Hematopoietic multipotent progenitor cell treated with erythropoietin and hydrocortisone succinate and interleukin-3 and kit ligand, for 8 days (in vitro differentiated cells): Measurements from ENCODE around the gene MAGI2.

Experiments
- DNase-seq: peaks from one replicate; pipeline ENCODE4 v3.0.0-alpha.2; 2015

The MAGI2 gene

GRCh38 chr7:78151229-78151628, 1302.2 kb downstream of the MAGI2 start:
- no peak for DNase-seq

- no peak for DNase-seq
Measured at GRCh38 chr7:78149787-78150186, 1303.7 kb downstream of the MAGI2 start.

DNA sequence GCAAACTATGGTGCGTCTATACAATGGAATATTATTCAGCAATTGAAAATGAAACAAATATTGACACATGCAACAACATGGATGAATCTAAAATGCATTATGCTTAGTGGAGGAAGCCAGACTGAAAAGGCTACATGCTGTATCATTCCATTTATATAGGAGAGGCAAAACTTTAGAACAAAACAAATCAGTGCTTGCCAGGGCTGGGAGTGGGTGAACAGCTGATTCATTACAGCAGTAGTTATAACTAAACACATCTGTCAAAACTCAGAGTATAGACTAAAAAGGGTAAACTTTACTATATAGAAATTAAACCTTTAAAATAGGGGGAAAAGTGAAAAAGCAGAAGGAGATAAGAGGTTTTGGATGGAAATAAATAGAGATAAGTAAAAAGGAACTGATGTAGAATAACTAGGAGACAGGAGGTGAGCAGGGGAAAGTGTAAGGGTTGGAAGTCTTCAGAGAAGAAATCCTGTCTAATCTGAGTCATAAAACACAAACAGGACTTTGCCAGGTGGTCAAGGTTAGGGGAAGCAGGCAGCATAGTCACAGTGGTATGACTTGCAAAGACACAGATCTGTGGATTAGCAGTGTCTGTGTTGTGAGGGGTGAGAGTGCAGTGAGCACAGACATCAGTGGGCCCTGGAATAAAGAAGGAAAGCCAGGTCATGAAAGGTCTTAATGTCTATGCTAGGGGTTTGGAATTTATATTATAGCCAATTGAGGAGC, 1305.1 kb downstream of the MAGI2 start:
- DNase-seq = no peak

- DNase-seq = no peak
Measured at GRCh38 chr7:78146546-78146945, 1306.9 kb downstream of the MAGI2 start.

- DNase-seq = no peak
Measured at GRCh38 chr7:78143661-78144060, 1309.8 kb downstream of the MAGI2 start.

GRCh38 chr7:78141522-78142281, 1311.8 kb downstream of the MAGI2 start:
- DNase-seq = no peak

DNA sequence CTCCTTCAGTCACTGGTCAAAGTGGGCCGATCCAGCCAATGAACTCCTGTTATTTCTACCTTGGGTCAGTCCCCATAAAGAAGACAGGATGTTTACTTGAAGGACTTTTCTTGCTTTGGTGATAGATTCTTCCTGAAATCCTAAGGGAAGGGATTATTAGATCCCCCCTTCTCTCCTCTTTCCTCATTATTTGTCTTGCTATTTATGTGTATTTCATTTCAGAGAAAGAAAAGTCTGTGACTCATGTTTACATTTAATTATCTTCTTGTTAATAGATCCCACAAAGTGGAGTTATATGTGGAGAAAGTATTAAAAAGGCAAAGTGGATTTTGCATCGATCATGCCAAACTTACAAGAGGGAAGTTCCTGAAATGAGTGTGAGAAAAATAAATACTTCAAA, 1313.4 kb downstream of the MAGI2 start:
- DNase-seq = no peak

DNA sequence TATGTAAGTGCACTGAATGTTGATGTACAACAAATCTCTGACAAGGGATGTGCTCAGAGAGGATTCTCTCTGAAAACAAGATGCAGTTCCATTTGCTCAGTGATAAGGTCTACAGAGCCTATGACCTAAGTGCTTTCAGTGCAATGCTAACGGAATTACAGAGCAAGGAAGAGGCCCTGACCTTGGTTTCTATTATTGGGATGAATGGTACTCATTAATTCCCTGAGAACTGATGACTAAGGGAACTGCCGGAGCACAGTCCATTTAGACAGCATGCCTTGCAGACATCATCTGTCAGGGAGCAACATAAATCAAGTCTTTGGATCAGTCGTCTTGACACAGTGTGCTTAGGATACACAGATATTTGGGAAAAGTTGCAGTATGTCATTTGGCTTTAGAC, 1314.1 kb downstream of the MAGI2 start:
- no peak for DNase-seq

GRCh38 chr7:78134774-78135173, 1318.7 kb downstream of the MAGI2 start:
- DNase-seq = no peak

DNA sequence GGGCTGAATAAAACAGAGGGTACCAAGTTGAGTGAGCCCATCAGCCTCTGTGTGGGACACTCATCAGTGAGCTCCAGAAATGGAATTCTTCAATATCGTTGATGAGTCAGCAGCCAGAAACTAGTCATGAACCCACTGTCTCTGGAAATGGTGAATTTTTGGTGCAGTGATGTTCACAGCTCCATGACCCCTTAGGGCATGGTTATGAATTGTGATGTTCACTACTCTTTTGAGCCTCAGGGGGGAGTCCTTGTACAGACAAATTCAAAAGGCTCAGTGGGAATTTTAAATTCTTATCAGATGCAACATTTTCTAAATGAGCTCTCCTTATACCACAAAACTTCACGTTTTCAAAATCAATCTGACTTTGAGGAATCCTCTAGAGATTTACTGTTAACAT, 1319.2 kb downstream of the MAGI2 start:
- peak; percentile 24 for DNase-seq

DNA sequence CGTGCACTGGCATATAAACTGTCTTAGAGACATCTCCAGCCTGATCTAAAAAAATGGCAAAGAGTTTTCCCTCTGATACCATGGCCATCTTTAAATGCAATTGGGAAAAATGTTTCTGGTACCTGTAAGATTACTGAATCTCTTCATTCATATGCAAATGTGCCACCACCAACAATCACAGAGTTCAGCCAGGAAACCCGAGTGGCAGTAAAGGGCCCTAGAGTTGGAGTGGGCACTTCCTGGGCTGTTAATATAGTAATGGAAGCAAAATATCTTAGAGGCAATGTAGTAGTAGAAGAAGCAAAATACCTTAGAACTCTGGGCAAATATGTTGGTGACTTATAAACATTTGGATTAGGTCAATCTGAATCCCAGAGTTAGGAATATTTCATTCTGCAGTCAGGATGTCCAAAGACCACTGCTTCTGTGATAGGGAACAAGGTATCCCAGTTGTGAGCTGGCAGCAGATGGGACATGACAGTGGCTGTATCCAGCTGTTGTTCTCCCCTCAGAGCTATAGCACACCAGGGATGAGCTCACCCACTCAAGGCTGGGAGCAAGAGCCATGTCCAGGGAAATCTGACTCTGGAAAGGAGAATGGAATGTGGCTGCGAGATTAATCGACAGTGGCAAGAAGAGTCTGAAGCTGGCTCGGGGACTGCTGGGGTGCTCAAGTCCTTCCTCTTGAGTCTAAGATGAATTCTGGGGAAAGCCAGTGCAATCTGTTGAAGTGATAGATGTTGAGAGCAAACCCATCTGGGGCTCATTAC, 1322.8 kb downstream of the MAGI2 start:
- DNase-seq = no peak

GRCh38 chr7:78129865-78130264, 1323.6 kb downstream of the MAGI2 start:
- DNase-seq = no peak

GRCh38 chr7:78127009-78127408, 1326.5 kb downstream of the MAGI2 start:
- DNase-seq = no peak

GRCh38 chr7:78125884-78126283, 1327.6 kb downstream of the MAGI2 start:
- no peak for DNase-seq

- DNase-seq = no peak
Measured at GRCh38 chr7:78124216-78124615, 1329.3 kb downstream of the MAGI2 start.

DNA sequence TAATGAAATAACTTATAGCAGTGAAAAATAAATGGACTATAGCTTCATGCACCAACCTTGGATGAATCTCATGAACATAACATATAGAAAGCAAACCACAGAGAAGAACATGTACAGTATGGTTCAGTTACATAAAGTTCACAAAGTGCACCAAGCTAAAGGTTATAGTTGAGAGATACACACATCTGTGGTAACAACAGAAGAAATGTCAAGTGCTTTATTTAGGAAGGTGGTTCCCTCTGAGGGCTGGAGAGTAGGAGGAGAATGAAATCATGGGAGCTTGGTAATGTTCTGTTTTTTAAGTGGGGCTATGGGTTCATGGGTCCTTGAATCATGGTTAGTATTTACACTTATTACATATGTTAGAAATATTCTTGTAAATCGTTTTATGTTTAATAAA, 1331.6 kb downstream of the MAGI2 start:
- no peak for DNase-seq

GRCh38 chr7:78118470-78118869, 1335.0 kb downstream of the MAGI2 start:
- no peak for DNase-seq

GRCh38 chr7:78115876-78116275, 1337.6 kb downstream of the MAGI2 start:
- no peak for DNase-seq

DNA sequence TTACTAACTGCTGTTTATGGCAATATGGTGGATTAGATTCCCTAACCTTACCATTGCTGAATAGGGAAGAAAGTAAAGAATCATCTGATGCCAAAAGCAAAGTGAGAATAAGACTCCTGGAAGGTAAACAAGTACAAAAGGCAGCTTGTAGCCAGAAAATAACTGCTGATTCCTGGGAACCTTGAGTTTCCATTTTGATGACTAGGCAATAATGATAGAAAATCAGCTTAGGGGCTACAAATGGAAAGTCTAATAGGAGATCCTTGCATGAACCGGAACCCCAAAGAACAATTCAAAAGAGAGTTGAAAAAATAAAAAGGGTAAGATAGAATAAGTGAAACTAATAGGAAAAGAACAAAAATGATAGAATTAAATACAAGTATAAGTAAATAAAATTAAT, 1338.5 kb downstream of the MAGI2 start:
- no peak for DNase-seq

DNA sequence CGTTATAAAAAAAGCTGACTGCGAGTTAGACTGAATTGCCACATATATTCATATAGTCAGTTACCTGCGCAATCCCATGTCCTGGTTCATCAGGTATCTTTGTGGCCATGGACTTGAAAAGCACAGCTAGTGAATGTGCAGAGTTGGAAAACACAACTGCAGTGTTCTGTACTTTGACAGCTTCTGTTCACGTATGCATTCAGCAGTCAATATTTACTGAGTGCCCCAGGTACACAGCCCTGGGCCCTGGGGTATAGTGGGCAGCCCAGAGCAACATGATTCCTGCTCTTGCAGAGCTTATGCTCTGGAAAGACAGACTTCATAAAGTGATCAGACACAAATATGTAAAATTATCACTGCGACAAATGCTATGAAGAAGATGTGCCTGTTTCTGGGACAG, 1341.0 kb downstream of the MAGI2 start:
- DNase-seq = no peak

DNA sequence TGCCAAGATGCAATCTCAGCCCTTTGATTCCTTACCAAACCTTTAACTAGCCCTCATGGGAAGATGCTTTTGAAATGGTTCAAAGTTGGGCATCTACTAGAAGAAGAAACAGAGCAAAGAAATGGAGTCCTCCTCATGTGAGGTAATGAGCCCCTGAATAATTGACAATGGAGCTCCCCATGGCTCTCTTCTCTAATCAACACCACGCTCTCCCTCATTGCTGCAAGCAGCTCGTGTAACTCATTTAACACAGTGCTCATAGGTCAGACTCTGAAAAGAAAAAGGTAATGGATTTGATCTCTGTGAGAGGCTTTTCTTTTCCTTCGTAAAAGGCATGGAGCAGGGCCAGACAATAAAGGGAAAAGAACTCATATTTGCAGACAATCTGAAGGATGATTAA, 1342.1 kb downstream of the MAGI2 start:
- no peak for DNase-seq

DNA sequence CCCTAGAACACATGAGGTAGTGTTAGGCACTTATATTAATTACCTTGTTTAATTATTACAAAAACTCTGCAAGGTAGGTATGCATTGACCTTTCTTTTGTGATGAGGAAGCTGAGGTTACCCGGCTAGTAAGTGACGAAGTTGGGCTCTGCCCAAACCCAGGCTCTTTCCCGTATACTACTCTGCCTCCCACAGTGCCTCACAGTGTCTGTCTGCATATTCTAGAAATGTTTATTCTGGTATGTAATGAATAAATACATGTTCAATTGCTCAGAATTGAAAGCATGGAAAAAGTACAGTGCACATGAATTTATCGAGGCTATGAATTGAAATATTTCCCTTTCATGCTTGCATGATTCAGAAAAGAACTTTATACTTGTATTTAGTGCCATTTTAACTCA, 1350.0 kb downstream of the MAGI2 start:
- DNase-seq = no peak

GRCh38 chr7:78101076-78101475, 1352.4 kb downstream of the MAGI2 start:
- DNase-seq = no peak
